IMR-90 (cell line): ENCODE results near the gene CIBAR2. TPM values are rescaled to one million over a fixed set of nuclear protein-coding genes. Genes with fewer than 3 reads are reported as not detected.

Experiments used
- ATAC-seq: fragments of 200-7000 bp; cut with Tn5 transposase; 2 replicates; pipeline ENCODE4 v1.9.1; 2020; ENCODE audit warnings: low read depth, mild to moderate bottlenecking, moderate library complexity
- BruUV-seq: library from RNA; stranded (reverse); fragments of 400-500 nt; replicated peaks from 2 replicates; lab custom pipeline; 2021; lab: Mats Ljungman, UMichigan
- CTCF ChIA-PET: fragments of 300-600 bp; formaldehyde crosslinking; extraction: SDS; loops from one replicate; lab custom pipeline; 2021; ENCODE audit warnings: antibody characterized with exemption; lab: Yijun Ruan, JAX
- POLR2A ChIA-PET: fragments of 300-600 bp; sonication (Branson Sonifier 250); formaldehyde crosslinking; loops from one replicate; lab custom pipeline; 2022; ENCODE audit warnings: antibody characterized with exemption; ENCODE audit not compliant: unreplicated experiment; lab: Charles Lee
- DNase-seq: peaks from one replicate; pipeline ENCODE4 v3.0.0; 2013
- H2AFZ ChIP-seq: replicated peaks from 2 replicates; pipeline ENCODE3; 2013; ENCODE audit warnings: low read length, mild to moderate bottlenecking; ENCODE audit not compliant: poor library complexity
- H2AK5ac ChIP-seq: 2 replicates; pipeline ENCODE4 v1.6.1; 2013; ENCODE audit warnings: low read depth, low read length, inconsistent platforms
- H2AK9ac ChIP-seq: replicated peaks from 2 replicates; pipeline ENCODE3; 2013; ENCODE audit warnings: mild to moderate bottlenecking, low read depth, low read length, moderate library complexity; ENCODE audit not compliant: poor library complexity
- H2BK120ac ChIP-seq: 2 replicates; pipeline ENCODE4 v1.6.1; 2013; ENCODE audit warnings: low read depth, low read length, inconsistent platforms
- H2BK15ac ChIP-seq: 3 replicates; pipeline ENCODE4 v1.6.1; 2013; ENCODE audit warnings: low read depth, low read length, inconsistent platforms
- H2BK20ac ChIP-seq: 2 replicates; pipeline ENCODE4 v1.6.1; 2013; ENCODE audit warnings: low read depth, mild to moderate bottlenecking, inconsistent platforms, low read length, moderate library complexity
- H2BK5ac ChIP-seq: 2 replicates; pipeline ENCODE4 v1.6.1; 2013; ENCODE audit warnings: mild to moderate bottlenecking, low read depth, low read length, inconsistent platforms; ENCODE audit not compliant: poor library complexity, severe bottlenecking
- H3K14ac ChIP-seq: replicated peaks from 2 replicates; pipeline ENCODE4 v1.6.1; 2013; ENCODE audit warnings: low read depth, low read length, inconsistent platforms
- H3K18ac ChIP-seq: 2 replicates; pipeline ENCODE4 v1.6.1; 2013; ENCODE audit warnings: low read depth, low read length, control low read depth
- H3K23ac ChIP-seq: 2 replicates; pipeline ENCODE4 v1.6.1; 2013; ENCODE audit warnings: low read depth, low read length, inconsistent platforms
- H3K27ac ChIP-seq: 2 replicates; pipeline ENCODE4 v1.5.1; 2013; ENCODE audit warnings: mild to moderate bottlenecking, control low read depth, low read length; ENCODE audit not compliant: insufficient read depth
- H3K27me3 ChIP-seq: 2 replicates; pipeline ENCODE4 v1.6.1; 2013; ENCODE audit warnings: low read length; ENCODE audit not compliant: control insufficient read depth, insufficient read depth
- H3K36me3 ChIP-seq: 2 replicates; pipeline ENCODE4 v1.6.1; 2013; ENCODE audit warnings: low read length, mixed read lengths; ENCODE audit not compliant: control insufficient read depth, insufficient read depth
- H3K4ac ChIP-seq: 2 replicates; pipeline ENCODE4 v1.6.1; 2013; ENCODE audit warnings: low read depth, low read length, inconsistent platforms
- H3K4me1 ChIP-seq: 2 replicates; pipeline ENCODE4 v1.6.1; 2013; ENCODE audit warnings: low read length, mixed read lengths; ENCODE audit not compliant: control insufficient read depth, insufficient read depth
- H3K4me2 ChIP-seq: 2 replicates; pipeline ENCODE4 v1.6.1; 2013; ENCODE audit warnings: low read depth, mild to moderate bottlenecking, control low read depth, low read length, moderate library complexity
- H3K4me3 ChIP-seq: 2 replicates; pipeline ENCODE4 v1.5.1; 2013; ENCODE audit warnings: low read depth, mild to moderate bottlenecking, control low read depth, low read length, moderate library complexity; ENCODE audit not compliant: insufficient read depth
- H3K56ac ChIP-seq: 2 replicates; pipeline ENCODE4 v1.6.1; 2013; ENCODE audit warnings: low read length, inconsistent platforms; ENCODE audit not compliant: insufficient read depth; ENCODE audit errors: extremely low read depth
- H3K79me1 ChIP-seq, 2 experiments: 2 replicates each; pipeline ENCODE4 v1.6.1; 2013; ENCODE audit warnings: low read length in 2 of 2, inconsistent platforms in 1 of 2, low read depth in 1 of 2
- H3K9ac ChIP-seq: 2 replicates; pipeline ENCODE4 v1.6.1; 2013; ENCODE audit warnings: low read depth, low read length, control low read depth
- H3K9me1 ChIP-seq: 2 replicates; pipeline ENCODE4 v1.6.1; 2013; ENCODE audit warnings: low read length, inconsistent platforms; ENCODE audit not compliant: insufficient read depth
- H3K9me3 ChIP-seq: 2 replicates; pipeline ENCODE4 v1.6.1; 2013; ENCODE audit warnings: low read length; ENCODE audit not compliant: control insufficient read depth, insufficient read depth
- H4K20me1 ChIP-seq: 2 replicates; pipeline ENCODE4 v1.6.1; 2013; ENCODE audit warnings: low read length, inconsistent platforms; ENCODE audit not compliant: insufficient read depth
- H4K5ac ChIP-seq: 2 replicates; pipeline ENCODE4 v1.6.1; 2013; ENCODE audit warnings: mild to moderate bottlenecking, low read depth, low read length, control low read depth
- H4K8ac ChIP-seq, 2 experiments: 2 replicates each; pipeline ENCODE4 v1.6.1; 2013; ENCODE audit warnings: low read depth in 2 of 2, low read length in 2 of 2, control low read depth in 1 of 2, inconsistent platforms in 1 of 2
- H4K91ac ChIP-seq: 2 replicates; pipeline ENCODE4 v1.6.1; 2013; ENCODE audit warnings: low read depth, low read length, inconsistent platforms; ENCODE audit not compliant: insufficient read depth
- BHLHE40 ChIP-seq: fragments of 150-350 bp; IDR thresholded peaks from 2 replicates; pipeline ENCODE4 v1.6.1; 2016; ENCODE audit warnings: mild to moderate bottlenecking, low read depth, low read length
- CEBPB ChIP-seq: IDR thresholded peaks from 2 replicates; pipeline ENCODE4 v1.6.1; 2012; ENCODE audit warnings: low read depth, low read length, improper control_type of control experiment
- CHD1 ChIP-seq: IDR thresholded peaks from 2 replicates; pipeline ENCODE4 v1.6.1; 2012; ENCODE audit warnings: low read depth, low read length, improper control_type of control experiment
- CTCF ChIP-seq: conservative IDR thresholded peaks from 2 replicates; pipeline ENCODE4 v1.5.1; 2012; ENCODE audit warnings: mild to moderate bottlenecking, low read depth, low read length, improper control_type of control experiment
- ELK1 ChIP-seq: fragments of 150-350 bp; IDR thresholded peaks from 2 replicates; pipeline ENCODE4 v1.6.1; 2016; ENCODE audit warnings: low read depth, mild to moderate bottlenecking, low read length, moderate library complexity, borderline replicate concordance
- FOS ChIP-seq: fragments of 150-350 bp; IDR thresholded peaks from 2 replicates; pipeline ENCODE4 v1.6.1; 2016; ENCODE audit warnings: low read depth, low read length
- MAFK ChIP-seq: IDR thresholded peaks from 2 replicates; pipeline ENCODE4 v1.6.1; 2012; ENCODE audit warnings: low read depth, low read length, improper control_type of control experiment
- MAZ ChIP-seq: IDR thresholded peaks from 2 replicates; pipeline ENCODE4 v1.6.1; 2012; ENCODE audit warnings: low read depth, mild to moderate bottlenecking, low read length, improper control_type of control experiment, moderate library complexity, borderline replicate concordance
- MXI1 ChIP-seq: IDR thresholded peaks from 2 replicates; pipeline ENCODE4 v1.6.1; 2012; ENCODE audit warnings: low read depth, mild to moderate bottlenecking, low read length, moderate library complexity, borderline replicate concordance
- NFE2L2 ChIP-seq: fragments of 150-350 bp; IDR thresholded peaks from 2 replicates; pipeline ENCODE4 v1.6.1; 2016; ENCODE audit warnings: low read depth, mild to moderate bottlenecking, low read length
- POLR2A ChIP-seq: IDR thresholded peaks from 2 replicates; pipeline ENCODE4 v1.6.1; 2012; ENCODE audit warnings: mild to moderate bottlenecking, low read depth, low read length
- RAD21 ChIP-seq: IDR thresholded peaks from 2 replicates; pipeline ENCODE4 v1.6.1; 2012; ENCODE audit warnings: low read length, improper control_type of control experiment
- RCOR1 ChIP-seq: IDR thresholded peaks from 2 replicates; pipeline ENCODE4 v1.6.1; 2012; ENCODE audit warnings: mild to moderate bottlenecking, low read length, improper control_type of control experiment; ENCODE audit not compliant: insufficient replicate concordance
- RFX5 ChIP-seq: IDR thresholded peaks from 2 replicates; pipeline ENCODE4 v1.8.0; 2012; ENCODE audit warnings: low read depth, mild to moderate bottlenecking, low read length, moderate library complexity
- SMC3 ChIP-seq: fragments of 150-350 bp; IDR thresholded peaks from 2 replicates; pipeline ENCODE4 v1.6.1; 2016; ENCODE audit warnings: low read depth, mild to moderate bottlenecking, antibody characterized with exemption, low read length, moderate library complexity
- WGBS, 2 experiments: methylation state at CpG; one replicate each; pipeline versions ENCODE4 v1.1.5 to v1.1.7; 2013; ENCODE audit warnings: missing lambda C conversion rate in 2 of 2; ENCODE audit not compliant: insufficient read length in 1 of 2; ENCODE audit errors: extremely low coverage in 2 of 2; 5-methylcytosine and 5-hydroxymethylcytosine counted together
- dilution Hi-C: fragments of 300-500 bp; cut with HindIII; formaldehyde crosslinking; loops from one replicate; pipeline ENCODE4 v1.14.3; 2018; ENCODE audit warnings: low sequenced_read_pairs; ENCODE audit not compliant: unreplicated experiment
- in situ Hi-C: fragments of 300-500 bp; cut with MboI; formaldehyde crosslinking; loops from 3 replicates; pipeline ENCODE4 v1.14.3; 2019; ENCODE audit warnings: low sequenced_read_pairs, inconsistent platforms, mixed read lengths
- intact Hi-C: fragments of 100-400 bp; cut with micrococcal nuclease; formaldehyde crosslinking; loops from 2 replicates; pipeline ENCODE4 v1.10.0; 2022
- polyA plus RNA-seq, 3 experiments: library from polyadenylated mRNA; depleted of rRNA; stranded (reverse); fragments of >200 nt; gene quantifications; 2 replicates each; pipeline ENCODE4 v1.2.3, GENCODE V29; 2012; ENCODE audit warnings: low replicate concordance in 1 of 3
- total RNA-seq: library from RNA; depleted of rRNA; stranded (reverse); fragments of >200 nt; gene quantifications from 2 replicates; pipeline ENCODE4 v1.2.3, GENCODE V29; 2012
- TF ChIP-seq, protein P1 (sequence below): fragments of 150-350 bp; IDR thresholded peaks from 2 replicates; pipeline ENCODE4 v1.6.1; 2017; ENCODE audit warnings: mild to moderate bottlenecking, antibody characterized with exemption, low read length, low read depth

The CIBAR2 gene
- total and polyA plus RNA-seq, 2 of the 4 experiments (the other 2 are of a cell fraction) = 0.18 to 0.24 TPM

- H4K20me1 ChIP-seq = 0 out of 2 replicates have a peak, but pooled peaks cover 2% of the 10 kb centered on the region
- H2AK5ac ChIP-seq = no peak overlapping the region; the same call in 1 of the 2 replicates
- H2BK20ac ChIP-seq = no peak overlapping the region
- H3K23ac ChIP-seq = no peak overlapping the region
- no peaks in the 10 kb centered on the region for H3K9me3 ChIP-seq
- no peak overlapping the region for H2BK120ac ChIP-seq
- no peak overlapping the region for H2BK15ac ChIP-seq
- H2AFZ ChIP-seq = no peak overlapping the region
- ATAC-seq (no peak), DNase-seq (no peak)
- intact Hi-C loops = no loop called here
- peaks cover 25% of the 10 kb centered on the region for H3K4me1 ChIP-seq
- ChIA-PET CTCF (interaction anchor here (0.6 kb wide), 1 partner anchor 408 kb away, joined by 3 read pairs; no protein-coding TSS in a partner anchor), POLR2A (no interaction called here)
- no peak overlapping the region for H3K14ac ChIP-seq
- 0 out of 2 replicates have a peak overlapping the region, but pooled peaks have one; percentile 7 for H3K4ac ChIP-seq
- dilution Hi-C loops = no loop called here
- no peaks in the 10 kb centered on the region; a peak in 1 of 4 replicates for H3K79me1 ChIP-seq
- H4K8ac ChIP-seq = no peak overlapping the region
- no peak overlapping the region for H4K5ac ChIP-seq
- no peak overlapping the region for H3K18ac ChIP-seq
- H3K4me2 ChIP-seq = no peak overlapping the region
- H3K27ac ChIP-seq = no peak overlapping the region
- H3K56ac ChIP-seq = no peak overlapping the region
- H2AK9ac ChIP-seq = no peak overlapping the region
- H3K9ac ChIP-seq = no peak overlapping the region
- H3K4me3 ChIP-seq = no peak overlapping the region
- BruUV-seq = no TSS peak
- in situ Hi-C loops = no loop called here
- TF ChIP-seq FOS = no peak
- no peak for TF ChIP-seq MAFK
- TF ChIP-seq RAD21 = no peak
- no peak for TF ChIP-seq RCOR1
- no peak for TF ChIP-seq CHD1
- TF ChIP-seq, protein P1, sequence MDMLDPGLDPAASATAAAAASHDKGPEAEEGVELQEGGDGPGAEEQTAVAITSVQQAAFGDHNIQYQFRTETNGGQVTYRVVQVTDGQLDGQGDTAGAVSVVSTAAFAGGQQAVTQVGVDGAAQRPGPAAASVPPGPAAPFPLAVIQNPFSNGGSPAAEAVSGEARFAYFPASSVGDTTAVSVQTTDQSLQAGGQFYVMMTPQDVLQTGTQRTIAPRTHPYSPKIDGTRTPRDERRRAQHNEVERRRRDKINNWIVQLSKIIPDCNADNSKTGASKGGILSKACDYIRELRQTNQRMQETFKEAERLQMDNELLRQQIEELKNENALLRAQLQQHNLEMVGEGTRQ = no peak
- TF ChIP-seq MAZ = no peak
- no peak for TF ChIP-seq SMC3
- no peak for TF ChIP-seq ELK1
- no peak for TF ChIP-seq POLR2A
- TF ChIP-seq BHLHE40 = no peak
- TF ChIP-seq NFE2L2 = no peak
- TF ChIP-seq CTCF = no peak
- TF ChIP-seq MXI1 = no peak
- no peak for TF ChIP-seq CEBPB
- no peak for TF ChIP-seq RFX5
- no peak overlapping the region for H2BK5ac ChIP-seq
- peaks cover 3% of the 10 kb centered on the region; the same call in 1 of the 2 replicates for H3K9me1 ChIP-seq
- H3K36me3 ChIP-seq = no peaks in the 10 kb centered on the region
- no peak overlapping the region; the same call in 1 of the 2 replicates for H4K91ac ChIP-seq
- H3K27me3 ChIP-seq = no peaks in the 10 kb centered on the region; the same call in 1 of the 2 replicates
- WGBS, 2 experiments = 56% methylated on average over 8 of the region's 14 CpGs; no CpG with 5 or more reads in 1 of the 2 experiments
These were observed 46.5 kb upstream of the CIBAR2 start for GRCh38 chr16:85158743-85159178.
